Activated T-helper 2 cell treated with anti-CD3 and anti-CD28 coated beads, Interferon-gamma antibody, Interleukin-2, Interleukin-4, amounts not matched to agents 10 μg/mL and 5 μg/mL and 100 μg/mL, durations not matched to agents 14 hours and 24 hours and 36 hours (primary cell): ENCODE data around the gene PDE6C. TPM values are rescaled to one million over a fixed set of nuclear protein-coding genes. Genes with fewer than 3 reads are reported as not detected.
A peak's percentile ranks its signal among the peaks of the same experiment; 100 is the strongest.

Experiments
- DNase-seq: peaks from one replicate; pipeline ENCODE4 v3.0.0; 2021; ENCODE audit warnings: low spot score
- H3K27ac Mint-ChIP-seq: one replicate; pipeline ENCODE4 v1.8.0; 2021; ENCODE audit warnings: mixed read lengths
- H3K27me3 Mint-ChIP-seq: one replicate; pipeline ENCODE4 v1.8.0; 2021; ENCODE audit warnings: low read depth, mixed read lengths
- H3K36me3 Mint-ChIP-seq: one replicate; pipeline ENCODE4 v1.8.0; 2021; ENCODE audit warnings: low read depth, mixed read lengths
- H3K4me1 Mint-ChIP-seq: one replicate; pipeline ENCODE4 v1.8.0; 2021; ENCODE audit warnings: low read depth, mixed read lengths
- H3K4me3 Mint-ChIP-seq: one replicate; pipeline ENCODE4 v1.8.0; 2021; ENCODE audit warnings: low read depth, mild to moderate bottlenecking, moderate library complexity, mixed read lengths
- H3K9me3 Mint-ChIP-seq: one replicate; pipeline ENCODE4 v1.8.0; 2021; ENCODE audit warnings: mixed read lengths
- intact Hi-C: fragments of 100-400 bp; cut with micrococcal nuclease; formaldehyde crosslinking; loops from one replicate; pipeline ENCODE4 v1.15.1; 2023
- total RNA-seq: library from RNA; stranded (reverse); gene quantifications from 2 replicates; pipeline ENCODE4 v1.2.3, GENCODE V29; 2022

PDE6C gene
- total RNA-seq, 1 donor from 2014 or later: not detected

- DNase-seq: no peak
Measured at GRCh38 chr10:93703066-93703465, 90.7 kb downstream of the PDE6C start.

GRCh38 chr10:93703841-93704240 is 91.5 kb downstream of the PDE6C start:
- Mint-ChIP-seq H3K4me3 (peak overlapping the region; percentile 49), H3K27me3 (no peaks in the 10 kb centered on the region), H3K9me3 (no peaks in the 10 kb centered on the region), H3K36me3 (peaks cover 2% of the 10 kb centered on the region), H3K27ac (no peak overlapping the region), H3K4me1 (peaks cover 23% of the 10 kb centered on the region)
- intact Hi-C loops: loop anchor here (2.0 to 10.0 kb wide), 5 partner anchors 108 to 1951 kb away; partner anchors contain the start of genes ALDH18A1, HELLS and SLC35G1
- DNase-seq: no peak

More at GRCh38 chr10:93703066-93703465, 90.7 kb downstream of the PDE6C start:
- intact Hi-C loops: loop anchor here (2.0 to 10.0 kb wide), 5 partner anchors 109 to 1952 kb away; partner anchors contain the start of genes ALDH18A1, HELLS and SLC35G1
- H3K36me3 Mint-ChIP-seq: peaks cover 4% of the 10 kb centered on the region
- H3K9me3 Mint-ChIP-seq: no peaks in the 10 kb centered on the region
- H3K27ac Mint-ChIP-seq: no peak overlapping the region
- H3K4me3 Mint-ChIP-seq: no peak overlapping the region
- H3K4me1 Mint-ChIP-seq: peaks cover 23% of the 10 kb centered on the region
- no peaks in the 10 kb centered on the region for H3K27me3 Mint-ChIP-seq

GRCh38 chr10:93704451-93704850 is 92.1 kb downstream of the PDE6C start:
- peaks cover 22% of the 10 kb centered on the region for H3K4me1 Mint-ChIP-seq
- no peak for DNase-seq
- intact Hi-C loops: loop anchor here (5.0 to 10.0 kb wide), 4 partner anchors 108 to 1950 kb away; partner anchors contain the start of genes ALDH18A1 and HELLS
- no peaks in the 10 kb centered on the region for H3K27me3 Mint-ChIP-seq
- no peak overlapping the region for H3K4me3 Mint-ChIP-seq
- H3K9me3 Mint-ChIP-seq: no peaks in the 10 kb centered on the region
- no peaks in the 10 kb centered on the region for H3K36me3 Mint-ChIP-seq
- no peak overlapping the region for H3K27ac Mint-ChIP-seq

GRCh38 chr10:93707623-93708022 is 95.3 kb downstream of the PDE6C start:
- Mint-ChIP-seq H3K27ac (no peak overlapping the region), H3K9me3 (no peaks in the 10 kb centered on the region), H3K27me3 (no peaks in the 10 kb centered on the region), H3K4me3 (no peak overlapping the region), H3K36me3 (no peaks in the 10 kb centered on the region), H3K4me1 (peaks cover 17% of the 10 kb centered on the region)
- intact Hi-C loops: loop anchor here (10.0 kb wide), 3 partner anchors 333 to 1947 kb away; partner anchors contain the start of genes ALDH18A1 and HELLS
- no peak for DNase-seq

- H3K36me3 Mint-ChIP-seq: no peaks in the 10 kb centered on the region
- H3K27ac Mint-ChIP-seq: no peak overlapping the region
- no peaks in the 10 kb centered on the region for H3K9me3 Mint-ChIP-seq
- intact Hi-C loops: no loop called here
- peaks cover 11% of the 10 kb centered on the region for H3K4me1 Mint-ChIP-seq
- H3K4me3 Mint-ChIP-seq: no peak overlapping the region
- H3K27me3 Mint-ChIP-seq: no peaks in the 10 kb centered on the region
- no peak for DNase-seq
Measured at GRCh38 chr10:93710333-93710909, 98.1 kb downstream of the PDE6C start.

GRCh38 chr10:93711891-93712290 is 99.6 kb downstream of the PDE6C start:
- Mint-ChIP-seq H3K27me3 (no peaks in the 10 kb centered on the region), H3K36me3 (no peaks in the 10 kb centered on the region), H3K4me3 (no peak overlapping the region), H3K9me3 (no peaks in the 10 kb centered on the region), H3K4me1 (peaks cover 11% of the 10 kb centered on the region), H3K27ac (no peak overlapping the region)
- DNase-seq: no peak
- intact Hi-C loops: no loop called here

- intact Hi-C loops: no loop called here
- Mint-ChIP-seq H3K27ac (no peak overlapping the region), H3K9me3 (no peaks in the 10 kb centered on the region), H3K36me3 (no peaks in the 10 kb centered on the region), H3K4me3 (no peak overlapping the region), H3K4me1 (peaks cover 5% of the 10 kb centered on the region), H3K27me3 (no peaks in the 10 kb centered on the region)
- DNase-seq: no peak
Measured at GRCh38 chr10:93712593-93712992, 100.3 kb downstream of the PDE6C start.

- no peak overlapping the region for H3K4me3 Mint-ChIP-seq
- H3K27me3 Mint-ChIP-seq: peaks cover 5% of the 10 kb centered on the region
- no peak overlapping the region for H3K27ac Mint-ChIP-seq
- DNase-seq: no peak
- intact Hi-C loops: no loop called here
- H3K36me3 Mint-ChIP-seq: no peaks in the 10 kb centered on the region
- H3K9me3 Mint-ChIP-seq: no peaks in the 10 kb centered on the region
- peaks cover 6% of the 10 kb centered on the region for H3K4me1 Mint-ChIP-seq
Measured at GRCh38 chr10:93715345-93715744, 103.0 kb downstream of the PDE6C start.

Other genes starting within 250 kb of the PDE6C start
- gene MYOF, start 130.2 kb upstream of the PDE6C start, total RNA-seq: 32.5 and 33.2 TPM in 2 replicates
- 72.6 and 76.1 TPM in 2 replicates for gene CEP55, start 115.9 kb upstream of the PDE6C start, total RNA-seq
- not detected in 2 replicates for gene FFAR4, start 45.9 kb upstream of the PDE6C start, total RNA-seq
- gene RBP4, start 11.3 kb upstream of the PDE6C start, total RNA-seq: not detected in 2 replicates
- 18.6 and 20.7 TPM in 2 replicates for gene FRA10AC1, start 90.1 kb downstream of the PDE6C start, total RNA-seq
- gene LGI1, start 145.4 kb downstream of the PDE6C start, total RNA-seq: not detected in 2 replicates